Neuronal stem cell (in vitro differentiated cells): ENCODE data around the gene FILIP1L.

Source experiments
- DNase-seq: peaks from one replicate; pipeline ENCODE4 v3.0.0-alpha.2; 2013; ENCODE audit warnings: low spot score
- H2AFZ ChIP-seq: one replicate; pipeline ENCODE4 v1.6.1; 2013; ENCODE audit warnings: mild to moderate bottlenecking, low read length, inconsistent platforms
- H2AK5ac ChIP-seq: 2 replicates; pipeline ENCODE4 v1.6.1; 2013; ENCODE audit warnings: low read depth, mild to moderate bottlenecking, inconsistent platforms, low read length, moderate library complexity, mixed read lengths
- H2BK120ac ChIP-seq: 2 replicates; pipeline ENCODE4 v1.6.1; 2013; ENCODE audit warnings: low read depth, mild to moderate bottlenecking, inconsistent platforms, low read length, moderate library complexity, mixed read lengths
- H2BK12ac ChIP-seq: one replicate; pipeline ENCODE4 v1.6.1; 2013; ENCODE audit warnings: low read length, inconsistent platforms
- H2BK15ac ChIP-seq: 2 replicates; pipeline ENCODE4 v1.6.1; 2013; ENCODE audit warnings: mild to moderate bottlenecking, low read length, inconsistent platforms, mixed read lengths
- H2BK5ac ChIP-seq: one replicate; pipeline ENCODE4 v1.6.1; 2013; ENCODE audit warnings: inconsistent platforms, mild to moderate bottlenecking, low read length, moderate library complexity
- H3K14ac ChIP-seq: one replicate; pipeline ENCODE4 v1.6.1; 2013; ENCODE audit warnings: low read length, inconsistent platforms
- H3K18ac ChIP-seq: 2 replicates; pipeline ENCODE4 v1.6.1; 2013; ENCODE audit warnings: low read length, inconsistent platforms
- H3K23ac ChIP-seq: 2 replicates; pipeline ENCODE4 v1.6.1; 2013; ENCODE audit warnings: low read depth, mild to moderate bottlenecking, mixed read lengths, low read length, inconsistent platforms; ENCODE audit not compliant: poor library complexity
- H3K27ac ChIP-seq: replicated peaks from 3 replicates; pipeline ENCODE4 v1.5.1; 2013; ENCODE audit warnings: low read length, inconsistent platforms
- H3K27me3 ChIP-seq, 3 experiments: 2 replicates each; pipeline ENCODE4 v1.6.1; 2013; ENCODE audit warnings: low read length in 3 of 3, mild to moderate bottlenecking in 2 of 3, inconsistent platforms in 1 of 3, low read depth in 1 of 3, mixed read lengths in 1 of 3, moderate library complexity in 1 of 3; ENCODE audit not compliant: control insufficient read depth in 3 of 3, insufficient read depth in 3 of 3
- H3K36me3 ChIP-seq, 2 donors: replicated peaks in 1 of 2; 2 replicates each; pipeline ENCODE4 v1.6.1; 2013; ENCODE audit warnings: low read length in 2 of 2; ENCODE audit not compliant: control insufficient read depth in 2 of 2, insufficient read depth in 2 of 2
- H3K4ac ChIP-seq: 2 replicates; pipeline ENCODE4 v1.6.1; 2013; ENCODE audit warnings: inconsistent platforms, mild to moderate bottlenecking, low read length, moderate library complexity
- H3K4me1 ChIP-seq, 2 donors: 1 replicate in 1 of 2; 2 replicates in 1 of 2; pipeline ENCODE4 v1.6.1; 2013; ENCODE audit warnings: low read length in 2 of 2, low read depth in 1 of 2; ENCODE audit not compliant: control insufficient read depth in 2 of 2, insufficient read depth in 1 of 2
- H3K4me2 ChIP-seq: one replicate; pipeline ENCODE4 v1.6.1; 2013; ENCODE audit warnings: mild to moderate bottlenecking, low read length, inconsistent platforms; ENCODE audit not compliant: insufficient read depth, poor library complexity, severe bottlenecking
- H3K4me3 ChIP-seq, 2 donors: 2 replicates each; pipeline ENCODE4 v1.5.1; 2013; ENCODE audit warnings: low read length in 2 of 2, mild to moderate bottlenecking in 2 of 2, inconsistent platforms in 1 of 2, moderate library complexity in 1 of 2
- H3K79me1 ChIP-seq: one replicate; pipeline ENCODE4 v1.6.1; 2013; ENCODE audit warnings: low read depth, mild to moderate bottlenecking, inconsistent platforms, low read length, moderate library complexity
- H3K9ac ChIP-seq: one replicate; pipeline ENCODE4 v1.6.1; 2013; ENCODE audit warnings: mild to moderate bottlenecking, low read depth, low read length, inconsistent platforms; ENCODE audit not compliant: poor library complexity
- H3K9me3 ChIP-seq, 2 donors: replicated peaks in 1 of 2; 2 replicates each; pipeline versions ENCODE3 to v1.6.1; 2013; ENCODE audit warnings: low read length in 2 of 2, mild to moderate bottlenecking in 2 of 2, inconsistent platforms in 1 of 2, low read depth in 1 of 2, mixed read lengths in 1 of 2, moderate library complexity in 1 of 2; ENCODE audit not compliant: control insufficient read depth in 2 of 2, insufficient read depth in 1 of 2
- H4K8ac ChIP-seq: one replicate; pipeline ENCODE4 v1.6.1; 2013; ENCODE audit warnings: low read depth, mild to moderate bottlenecking, inconsistent platforms, low read length, moderate library complexity
- H4K91ac ChIP-seq: one replicate; pipeline ENCODE4 v1.6.1; 2013; ENCODE audit warnings: low read length, low read depth, mild to moderate bottlenecking, inconsistent platforms; ENCODE audit not compliant: poor library complexity
- WGBS, 2 donors: extraction: QIAGEN DNeasy Blood & Tissue Kit; methylation state at CpG; one replicate each; pipeline ENCODE4 v1.1.7; 2013; ENCODE audit warnings: missing lambda C conversion rate in 2 of 2, mixed read lengths in 1 of 2; ENCODE audit not compliant: insufficient read length in 2 of 2, insufficient replicate concordance in 1 of 2; ENCODE audit errors: extremely low coverage in 2 of 2; 5-methylcytosine and 5-hydroxymethylcytosine counted together

Gene FILIP1L

GRCh38 chr3:99875929-99876841, 238.1 kb downstream of the FILIP1L start:
- Histone ChIP-seq H2BK15ac (no peak overlapping the region), H4K8ac (no peak overlapping the region), H3K4me2 (peak overlapping the region; percentile 80), H3K4me3 (peak overlapping the region; percentile 86 to 89), H2AK5ac (no peak overlapping the region), H3K23ac (no peak overlapping the region), H2BK5ac (no peak overlapping the region), H3K4me1 (peaks cover 5% of the 10 kb centered on the region in 2 donors), H3K36me3 (peaks cover 0 to 10% of the 10 kb centered on the region in 2 donors), H3K14ac (no peak overlapping the region), H3K18ac (peak overlapping the region; percentile 90), H2BK120ac (no peak overlapping the region), H2AFZ (peak overlapping the region; percentile 92), H4K91ac (no peak overlapping the region), H3K27ac (no peak overlapping the region), H3K79me1 (no peaks in the 10 kb centered on the region), H3K9me3 (no peaks in the 10 kb centered on the region), H3K4ac (no peak overlapping the region), H3K27me3 (no peaks in the 10 kb centered on the region), H2BK12ac (no peak overlapping the region), H3K9ac (peak overlapping the region; percentile 67)
- peak; percentile 83 for DNase-seq
- no CpG with 5 or more reads among the region's 63 CpGs for WGBS, 2 donors

GRCh38 chr3:99875581-99875928, 238.7 kb downstream of the FILIP1L start:
- no peaks in the 10 kb centered on the region for H3K9me3 ChIP-seq
- no peak overlapping the region for H2BK120ac ChIP-seq
- H3K18ac ChIP-seq, result no peak overlapping the region
- H3K36me3 ChIP-seq, result peaks cover 0 to 17% of the 10 kb centered on the region in 2 donors
- no CpG with 5 or more reads among the region's 6 CpGs for WGBS, 2 donors
- H3K4me2 ChIP-seq, result peak overlapping the region; percentile 80
- no peak overlapping the region for H2AK5ac ChIP-seq
- no peak overlapping the region for H4K91ac ChIP-seq
- no peak overlapping the region for H3K23ac ChIP-seq
- peak; percentile 8 for DNase-seq
- no peak overlapping the region for H2BK12ac ChIP-seq
- peaks cover 5% of the 10 kb centered on the region in 2 donors for H3K4me1 ChIP-seq
- no peak overlapping the region for H3K4ac ChIP-seq
- H2BK5ac ChIP-seq, result no peak overlapping the region
- no peaks in the 10 kb centered on the region for H3K79me1 ChIP-seq
- peak overlapping the region; percentile 92 for H2AFZ ChIP-seq
- H4K8ac ChIP-seq, result no peak overlapping the region
- H3K9ac ChIP-seq, result no peak overlapping the region
- H2BK15ac ChIP-seq, result no peak overlapping the region
- H3K27me3 ChIP-seq, result no peaks in the 10 kb centered on the region
- H3K27ac ChIP-seq, result no peak overlapping the region
- no peak overlapping the region for H3K14ac ChIP-seq
- H3K4me3 ChIP-seq, result peak overlapping the region; percentile 86 to 89

GRCh38 chr3:99874237-99875002, 239.9 kb downstream of the FILIP1L start:
- Histone ChIP-seq H2BK5ac (no peak overlapping the region), H2BK15ac (no peak overlapping the region), H2BK120ac (no peak overlapping the region), H2AK5ac (no peak overlapping the region), H3K4me2 (no peak overlapping the region), H4K8ac (no peak overlapping the region), H3K36me3 (peaks cover 0 to 28% of the 10 kb centered on the region in 2 donors), H3K9me3 (no peaks in the 10 kb centered on the region), H3K4me1 (peaks cover 5% of the 10 kb centered on the region in 2 donors), H3K9ac (no peak overlapping the region), H3K14ac (no peak overlapping the region), H3K79me1 (no peaks in the 10 kb centered on the region), H4K91ac (no peak overlapping the region), H3K18ac (no peak overlapping the region), H2BK12ac (no peak overlapping the region), H3K27ac (no peak overlapping the region), H2AFZ (no peak overlapping the region), H3K4me3 (peak overlapping the region in 1 of 2 donors; percentile 89), H3K23ac (no peak overlapping the region), H3K4ac (no peak overlapping the region), H3K27me3 (no peaks in the 10 kb centered on the region)
- no CpG with 5 or more reads among the region's 3 CpGs for WGBS, 2 donors
- DNase-seq, result no peak
